Muscle layer of colon (tissue), 2 donors: ENCODE measurements around the gene SNX10.

Experiments used
- H3K27ac ChIP-seq: one replicate; pipeline ENCODE4 v1.7.0; 2013; ENCODE audit warnings: low read depth, mild to moderate bottlenecking, low read length, moderate library complexity
- H3K27me3 ChIP-seq, 2 donors: one replicate each; pipeline ENCODE4 v1.7.0; 2013; ENCODE audit warnings: low read length in 2 of 2, mild to moderate bottlenecking in 2 of 2; ENCODE audit not compliant: insufficient read depth in 2 of 2, control insufficient read depth in 1 of 2
- H3K36me3 ChIP-seq: one replicate; pipeline ENCODE4 v1.7.0; 2013; ENCODE audit warnings: mild to moderate bottlenecking, low read length; ENCODE audit not compliant: insufficient read depth
- H3K4me1 ChIP-seq: one replicate; pipeline ENCODE4 v1.7.0; 2013; ENCODE audit warnings: mild to moderate bottlenecking, low read length; ENCODE audit not compliant: insufficient read depth
- H3K4me3 ChIP-seq, 2 donors: one replicate each; pipeline ENCODE4 v1.7.0; 2013; ENCODE audit warnings: low read length in 2 of 2, low read depth in 1 of 2, mild to moderate bottlenecking in 1 of 2, moderate library complexity in 1 of 2
- H3K9ac ChIP-seq: one replicate; pipeline ENCODE4 v1.7.0; 2013; ENCODE audit warnings: low read length
- H3K9me3 ChIP-seq: one replicate; pipeline ENCODE4 v1.7.0; 2013; ENCODE audit warnings: mild to moderate bottlenecking, low read length
- donor health status: abdominal sarcoma.
- donor health status: Adenocarcinoma of cecum.

Gene SNX10

GRCh38 chr7:26360650-26361049 is 69.0 kb downstream of the SNX10 start:
- H3K4me1 ChIP-seq: no peaks in the 10 kb centered on the region

GRCh38 chr7:26361637-26362036 is 70.0 kb downstream of the SNX10 start:
- H3K27me3 ChIP-seq: peaks cover 0 to 4% of the 10 kb centered on the region in 2 donors

More at GRCh38 chr7:26360650-26361049, 69.0 kb downstream of the SNX10 start:
- Histone ChIP-seq H3K27me3 (peaks cover 0 to 1% of the 10 kb centered on the region in 2 donors), H3K27ac (no peak overlapping the region), H3K9me3 (no peaks in the 10 kb centered on the region), H3K36me3 (no peaks in the 10 kb centered on the region), H3K9ac (no peak overlapping the region), H3K4me3 (no peak overlapping the region)

DNA sequence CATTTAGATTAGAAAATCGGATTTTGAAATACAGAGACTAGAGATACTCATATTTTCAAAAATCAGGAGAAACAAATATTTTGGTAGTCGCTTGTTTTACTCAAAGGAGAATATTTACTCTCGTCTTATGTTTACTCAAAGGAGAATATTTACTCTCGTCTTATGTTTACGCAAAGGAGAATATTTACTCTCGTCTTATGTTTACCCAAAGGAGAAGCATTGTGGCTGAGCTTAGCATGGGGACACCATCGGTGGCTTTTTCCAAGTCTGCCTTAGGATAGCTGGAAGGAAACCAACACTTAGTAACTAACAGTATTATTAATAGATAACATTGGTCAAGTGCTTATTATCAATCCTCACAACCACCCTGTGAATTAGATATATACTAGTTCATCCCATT is 71.8 kb downstream of the SNX10 start:
- no peaks in the 10 kb centered on the region for H3K36me3 ChIP-seq
- H3K27ac ChIP-seq: no peak overlapping the region
- H3K27me3 ChIP-seq: peaks cover 10 to 13% of the 10 kb centered on the region in 2 donors
- no peak overlapping the region for H3K9ac ChIP-seq
- no peaks in the 10 kb centered on the region for H3K9me3 ChIP-seq
- no peak overlapping the region for H3K4me3 ChIP-seq
- no peaks in the 10 kb centered on the region for H3K4me1 ChIP-seq

More at GRCh38 chr7:26361637-26362036, 70.0 kb downstream of the SNX10 start:
- Histone ChIP-seq H3K9ac (no peak overlapping the region), H3K36me3 (no peaks in the 10 kb centered on the region), H3K4me1 (no peaks in the 10 kb centered on the region), H3K4me3 (no peak overlapping the region), H3K27ac (no peak overlapping the region), H3K9me3 (no peaks in the 10 kb centered on the region)

- no peaks in the 10 kb centered on the region for H3K4me1 ChIP-seq
- no peaks in the 10 kb centered on the region for H3K36me3 ChIP-seq
- H3K9ac ChIP-seq: no peak overlapping the region
- no peaks in the 10 kb centered on the region for H3K9me3 ChIP-seq
- H3K4me3 ChIP-seq: no peak overlapping the region
- H3K27me3 ChIP-seq: peaks cover 20 to 28% of the 10 kb centered on the region in 2 donors
- H3K27ac ChIP-seq: no peak overlapping the region
Observed at GRCh38 chr7:26365077-26365900, 73.6 kb downstream of the SNX10 start.

DNA sequence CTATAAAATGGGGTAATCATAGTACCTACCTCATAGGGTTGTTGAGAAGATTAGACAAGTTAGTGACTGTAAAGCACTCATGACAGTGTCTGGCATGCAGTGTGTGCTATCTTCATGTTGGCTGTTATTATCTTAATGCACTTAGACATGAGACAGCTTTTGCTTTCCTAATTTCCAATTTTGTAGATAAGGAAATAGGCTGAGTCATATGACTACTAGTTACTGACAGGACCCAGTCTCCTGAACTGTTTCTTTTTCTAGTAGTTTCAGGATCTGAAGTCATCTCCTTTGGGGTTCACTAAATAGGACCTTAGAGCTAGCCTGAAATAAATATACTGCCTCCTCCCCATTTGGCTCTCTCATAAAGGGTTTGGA is 74.2 kb downstream of the SNX10 start:
- Histone ChIP-seq H3K27me3 (peaks cover 26 to 33% of the 10 kb centered on the region in 2 donors), H3K9ac (no peak overlapping the region), H3K27ac (no peak overlapping the region), H3K9me3 (no peaks in the 10 kb centered on the region), H3K4me1 (no peaks in the 10 kb centered on the region), H3K4me3 (no peak overlapping the region), H3K36me3 (no peaks in the 10 kb centered on the region)

DNA sequence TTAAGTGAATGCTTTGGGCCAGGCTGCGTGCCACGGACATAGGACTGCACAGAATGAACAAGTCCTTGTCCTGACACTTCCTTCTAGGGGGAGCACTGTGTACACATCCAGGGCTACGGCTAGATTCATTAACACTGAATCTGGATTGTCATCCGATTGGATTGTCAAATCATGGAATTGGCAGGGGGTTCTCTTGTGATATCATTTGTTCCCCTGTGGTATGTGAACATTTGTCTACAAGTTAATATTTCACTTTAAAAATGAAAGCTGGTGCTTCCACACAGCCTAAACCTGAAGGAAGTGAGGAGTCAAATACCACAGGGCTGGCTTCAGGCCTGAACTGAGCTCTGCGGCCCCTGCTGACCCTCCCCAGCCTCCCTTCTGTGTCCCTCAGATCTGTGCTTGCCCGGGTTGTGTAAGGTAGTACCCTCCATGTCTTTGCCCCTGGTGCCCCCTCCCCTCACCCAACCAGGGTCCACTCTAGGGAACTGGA is 75.6 kb downstream of the SNX10 start:
- H3K36me3 ChIP-seq: no peaks in the 10 kb centered on the region
- no peak overlapping the region for H3K9ac ChIP-seq
- H3K4me3 ChIP-seq: no peak overlapping the region
- peaks cover 40 to 45% of the 10 kb centered on the region in 2 donors for H3K27me3 ChIP-seq
- no peaks in the 10 kb centered on the region for H3K9me3 ChIP-seq
- H3K4me1 ChIP-seq: no peaks in the 10 kb centered on the region
- no peak overlapping the region for H3K27ac ChIP-seq

DNA sequence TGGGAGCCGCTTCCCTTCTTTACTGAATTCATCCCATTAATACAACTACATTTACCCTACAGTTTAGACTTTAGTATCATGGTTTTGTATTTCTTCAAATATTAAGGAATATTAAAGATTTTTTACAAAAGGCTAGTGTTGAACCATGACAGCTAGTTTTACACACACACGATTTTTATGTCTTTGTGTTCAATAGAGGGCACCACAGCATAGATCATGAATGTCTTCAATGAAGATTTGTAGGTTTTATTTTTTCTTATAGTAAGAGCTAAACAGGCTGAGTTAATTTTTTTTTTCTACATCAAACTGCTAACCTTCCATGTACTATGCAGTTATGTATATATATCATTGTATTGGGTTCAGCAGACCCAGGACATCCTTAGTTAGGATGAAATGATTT is 76.9 kb downstream of the SNX10 start:
- Histone ChIP-seq H3K27me3 (peaks cover 48 to 50% of the 10 kb centered on the region in 2 donors), H3K9me3 (no peaks in the 10 kb centered on the region), H3K9ac (no peak overlapping the region), H3K36me3 (no peaks in the 10 kb centered on the region), H3K27ac (no peak overlapping the region), H3K4me1 (no peaks in the 10 kb centered on the region), H3K4me3 (no peak overlapping the region)

DNA sequence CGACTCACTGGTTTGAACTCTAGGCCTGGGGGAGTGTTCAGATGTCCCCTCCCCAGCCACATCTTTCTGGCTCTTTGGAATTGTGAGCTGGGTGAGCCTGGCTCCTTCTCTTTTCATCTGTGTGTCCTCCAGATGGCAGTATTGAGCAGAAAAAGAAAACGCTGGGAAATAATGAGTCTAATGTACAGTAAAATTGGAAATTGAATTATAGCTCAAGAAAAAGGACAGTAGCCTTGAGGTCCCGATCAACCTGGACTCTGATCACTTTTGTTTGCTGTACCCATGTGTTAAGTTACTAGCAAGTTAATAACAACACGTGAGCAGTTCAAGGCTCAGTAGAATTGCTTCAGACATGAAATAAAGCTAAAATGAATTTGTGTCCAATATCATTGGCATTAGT is 77.9 kb downstream of the SNX10 start:
- H3K4me1 ChIP-seq: no peaks in the 10 kb centered on the region
- no peak overlapping the region for H3K27ac ChIP-seq
- H3K4me3 ChIP-seq: no peak overlapping the region
- H3K9ac ChIP-seq: no peak overlapping the region
- no peaks in the 10 kb centered on the region for H3K9me3 ChIP-seq
- H3K36me3 ChIP-seq: no peaks in the 10 kb centered on the region
- peaks cover 58 to 60% of the 10 kb centered on the region in 2 donors for H3K27me3 ChIP-seq

DNA sequence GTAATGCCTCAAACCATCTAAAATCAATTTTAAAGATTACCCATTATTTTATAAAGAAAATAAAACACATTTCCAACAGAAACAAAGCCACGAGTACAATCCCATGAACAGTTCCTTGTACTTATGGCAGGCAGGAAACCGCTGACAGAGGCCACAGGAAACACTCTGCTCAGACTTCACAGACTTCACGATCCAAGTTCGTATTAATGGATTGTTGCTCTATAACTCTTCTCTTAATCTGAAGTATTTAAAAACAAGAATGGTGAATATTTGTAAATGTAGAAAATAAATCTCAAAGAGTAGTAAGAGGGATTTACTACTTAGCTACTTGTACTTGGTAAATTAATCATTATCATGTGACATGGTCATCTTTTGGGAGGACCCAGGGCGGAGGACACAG is 78.3 kb downstream of the SNX10 start:
- H3K27me3 ChIP-seq: peaks cover 62 to 64% of the 10 kb centered on the region in 2 donors
- no peak overlapping the region for H3K9ac ChIP-seq
- no peaks in the 10 kb centered on the region for H3K36me3 ChIP-seq
- no peak overlapping the region for H3K4me3 ChIP-seq
- H3K9me3 ChIP-seq: no peaks in the 10 kb centered on the region
- no peak overlapping the region for H3K27ac ChIP-seq
- H3K4me1 ChIP-seq: no peaks in the 10 kb centered on the region

DNA sequence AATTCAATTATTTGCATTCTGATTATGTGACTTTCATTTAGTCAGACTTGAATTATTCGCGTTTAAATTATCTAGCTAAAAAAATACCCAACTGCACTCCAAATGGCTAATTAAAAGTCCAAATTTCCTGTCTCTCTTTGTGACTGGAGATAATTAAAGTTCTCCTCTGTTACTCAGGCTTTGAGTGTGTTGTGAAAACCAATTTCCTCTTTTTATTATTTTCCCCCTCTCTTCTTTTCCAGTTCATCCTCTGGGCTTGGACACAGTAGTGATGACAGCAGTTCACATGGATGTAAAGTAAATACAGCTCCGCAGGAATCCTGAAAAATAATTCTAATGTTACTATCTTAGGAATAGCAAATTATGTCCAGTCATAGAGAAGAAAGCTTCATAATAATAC is 80.6 kb downstream of the SNX10 start:
- H3K27me3 ChIP-seq: peaks cover 77 to 82% of the 10 kb centered on the region in 2 donors
- no peaks in the 10 kb centered on the region for H3K36me3 ChIP-seq
- H3K27ac ChIP-seq: no peak overlapping the region
- H3K4me3 ChIP-seq: no peak overlapping the region
- H3K4me1 ChIP-seq: peaks cover 10% of the 10 kb centered on the region
- H3K9me3 ChIP-seq: no peaks in the 10 kb centered on the region
- H3K9ac ChIP-seq: no peak overlapping the region

GRCh38 chr7:26372704-26373103 is 81.0 kb downstream of the SNX10 start:
- Histone ChIP-seq H3K9me3 (no peaks in the 10 kb centered on the region), H3K4me1 (peaks cover 10% of the 10 kb centered on the region), H3K27me3 (peaks cover 77 to 82% of the 10 kb centered on the region in 2 donors), H3K27ac (no peak overlapping the region), H3K36me3 (no peaks in the 10 kb centered on the region), H3K9ac (no peak overlapping the region), H3K4me3 (no peak overlapping the region)
